HK-2 (cell line): Measurements from ENCODE around the gene ASTN2.

Source experiments
- DNase-seq: peaks from one replicate; pipeline ENCODE4 v3.0.0-alpha.2; 2018; ENCODE audit not compliant: unreplicated experiment

ASTN2 gene

GRCh38 chr9:116422119-116422979 lies 992.5 kb downstream of the ASTN2 start:
- no peak for DNase-seq

- peak; percentile 7 for DNase-seq
These were observed 993.8 kb downstream of the ASTN2 start for GRCh38 chr9:116420993-116421538.

DNA sequence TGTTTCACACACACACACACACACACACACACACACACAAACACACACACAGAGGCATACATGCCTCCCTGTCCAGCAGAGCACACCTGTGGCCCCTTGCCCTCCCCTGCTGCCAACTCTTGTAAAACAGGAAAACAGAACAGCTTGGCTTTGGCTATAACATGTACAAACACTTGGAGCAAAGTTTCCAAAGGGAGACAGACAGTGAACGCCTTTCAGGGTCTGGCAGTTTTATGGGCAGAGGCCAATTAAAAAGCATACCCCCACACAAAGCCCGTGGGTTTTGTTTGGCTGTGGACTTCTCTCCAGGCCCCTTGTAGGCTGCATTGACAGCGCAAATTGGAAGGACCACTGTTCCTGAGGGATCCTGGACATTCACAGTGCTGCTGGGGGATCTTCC lies 995.7 kb downstream of the ASTN2 start:
- DNase-seq: no peak

- no peak for DNase-seq
These were observed 997.4 kb downstream of the ASTN2 start for GRCh38 chr9:116417464-116417863.

DNA sequence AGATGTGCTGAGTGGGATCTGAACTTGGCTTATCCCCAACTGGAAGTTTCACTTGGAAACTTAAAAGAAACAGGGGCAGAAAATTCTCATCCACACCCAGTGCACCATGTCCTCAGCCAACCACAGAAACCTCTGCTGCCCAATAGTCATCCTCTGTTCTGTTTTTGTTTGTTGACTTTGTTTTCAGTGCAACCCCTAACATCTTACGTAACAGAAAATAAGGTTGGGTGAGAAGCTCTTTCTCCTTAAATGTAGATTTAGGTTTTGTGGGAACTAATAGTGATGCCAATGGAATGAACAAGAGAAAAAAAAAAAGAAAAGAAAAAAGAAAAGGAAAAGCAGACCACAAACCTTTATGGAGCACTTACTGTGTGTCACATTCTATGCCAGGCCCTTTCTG lies 998.4 kb downstream of the ASTN2 start:
- DNase-seq: no peak

DNA sequence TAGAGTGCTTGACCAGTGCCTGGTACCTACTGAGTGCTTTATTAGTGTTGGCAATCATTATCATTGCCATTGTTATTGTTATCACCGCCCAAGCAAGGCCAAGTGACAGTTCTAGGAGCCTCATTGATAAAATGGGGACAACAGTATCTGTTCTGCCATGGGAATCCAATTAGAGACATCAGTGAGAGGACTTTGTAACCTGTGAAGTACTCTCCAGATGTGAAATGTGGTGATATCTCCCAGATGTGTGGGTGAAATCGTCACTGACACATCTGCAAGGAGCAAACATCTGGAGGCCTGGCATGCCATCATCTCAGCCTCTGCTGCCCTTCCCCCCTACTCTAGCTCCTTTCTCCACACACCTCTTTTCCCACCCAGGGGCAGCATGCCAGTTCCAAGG lies 1000.5 kb downstream of the ASTN2 start:
- DNase-seq: no peak

DNA sequence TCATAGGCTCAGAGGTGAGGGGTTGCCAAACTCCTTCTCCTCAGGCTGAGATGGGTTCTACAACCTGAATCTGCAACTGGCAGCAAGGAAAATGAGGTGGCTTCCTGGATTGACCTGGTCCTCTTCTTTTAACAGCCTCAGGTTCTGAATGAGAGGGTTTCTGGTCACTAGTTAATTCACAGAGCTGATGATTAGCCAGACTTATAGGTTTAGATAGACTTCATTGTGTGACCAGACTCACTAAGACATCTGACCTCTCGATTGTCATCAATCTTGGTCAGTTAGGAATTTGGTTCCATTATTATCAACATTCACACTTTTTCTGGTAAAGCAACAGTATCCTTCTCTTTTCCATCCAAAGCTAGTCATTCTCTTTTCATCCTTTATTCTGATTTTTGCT lies 1003.4 kb downstream of the ASTN2 start:
- DNase-seq: no peak

GRCh38 chr9:116409638-116410037 lies 1005.2 kb downstream of the ASTN2 start:
- no peak for DNase-seq

DNA sequence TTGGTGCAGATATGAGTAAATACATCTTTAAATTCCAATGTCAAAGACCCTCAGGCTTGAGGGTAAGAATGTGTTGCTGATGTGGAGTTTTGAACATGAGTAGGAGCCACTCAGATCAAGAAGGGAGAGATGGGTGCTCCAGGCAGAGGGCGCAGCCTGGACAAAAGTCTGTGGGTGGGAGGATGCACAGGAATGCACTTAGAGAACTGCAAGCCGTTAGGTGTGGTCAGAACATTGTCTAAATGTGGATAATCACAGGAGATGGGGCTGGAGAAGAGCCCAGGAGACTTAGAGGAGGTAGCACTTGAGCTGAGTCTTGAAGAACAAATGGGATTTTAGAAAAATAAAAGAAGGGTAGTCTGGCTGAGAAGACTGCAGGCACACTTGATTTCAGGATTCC lies 1005.7 kb downstream of the ASTN2 start:
- DNase-seq: no peak

DNA sequence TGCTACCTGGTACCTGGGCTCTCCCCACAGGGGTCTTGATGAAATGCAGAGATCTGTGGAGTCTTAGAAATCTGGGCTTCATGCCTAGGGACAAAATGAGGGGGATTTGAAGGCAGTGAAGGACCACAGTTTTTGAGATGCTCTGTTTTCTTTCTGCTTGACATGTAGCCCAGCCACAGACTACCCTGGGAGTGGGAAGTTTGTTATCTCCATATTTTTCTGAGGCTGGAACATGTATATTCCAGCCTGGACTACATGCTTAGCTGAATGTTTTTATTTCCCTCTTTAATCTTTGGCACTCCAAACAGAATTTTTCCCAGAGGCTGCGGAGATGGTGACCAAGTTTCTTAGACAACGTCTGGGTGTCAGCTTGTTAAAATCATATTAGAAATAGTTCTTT lies 1008.4 kb downstream of the ASTN2 start:
- no peak for DNase-seq

DNA sequence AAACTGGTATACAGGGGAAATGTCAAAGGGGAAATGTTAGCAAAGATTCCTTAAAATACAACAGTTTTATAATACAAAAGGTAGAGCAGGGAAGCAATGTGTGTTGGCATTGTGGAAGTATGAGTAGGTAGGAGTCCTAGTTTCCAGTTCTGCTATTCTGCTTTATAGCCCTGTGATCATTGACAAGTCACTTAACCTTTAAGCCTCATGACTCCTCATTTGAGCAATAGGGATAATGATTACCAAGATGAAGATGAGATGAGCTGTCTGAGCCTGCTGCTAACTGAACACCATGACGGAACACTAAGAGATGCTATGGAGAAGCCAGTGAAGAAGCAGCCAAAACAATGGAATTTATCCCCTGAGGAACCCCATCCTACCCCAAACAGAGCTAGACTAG lies 1009.5 kb downstream of the ASTN2 start:
- DNase-seq: peak; percentile 23

DNA sequence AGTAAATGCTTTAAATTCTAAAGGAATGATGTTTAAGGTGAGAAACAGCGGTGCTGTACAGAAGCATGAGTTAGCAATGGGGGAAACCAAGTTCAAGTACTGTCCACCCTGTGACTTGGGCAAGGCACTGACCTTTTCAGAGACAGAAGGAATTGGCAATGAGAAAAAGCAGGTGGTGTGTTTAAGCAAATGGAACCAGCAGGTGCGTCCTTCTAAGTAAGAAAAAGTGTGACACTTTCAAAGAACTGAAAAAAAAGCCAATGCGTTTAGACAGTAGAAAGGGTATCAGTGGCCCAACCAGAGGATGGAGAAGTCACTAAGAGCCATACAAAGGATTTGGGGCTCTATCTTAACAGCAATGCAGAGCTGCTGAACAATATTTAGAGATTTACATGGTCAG lies 1010.6 kb downstream of the ASTN2 start:
- no peak for DNase-seq

DNA sequence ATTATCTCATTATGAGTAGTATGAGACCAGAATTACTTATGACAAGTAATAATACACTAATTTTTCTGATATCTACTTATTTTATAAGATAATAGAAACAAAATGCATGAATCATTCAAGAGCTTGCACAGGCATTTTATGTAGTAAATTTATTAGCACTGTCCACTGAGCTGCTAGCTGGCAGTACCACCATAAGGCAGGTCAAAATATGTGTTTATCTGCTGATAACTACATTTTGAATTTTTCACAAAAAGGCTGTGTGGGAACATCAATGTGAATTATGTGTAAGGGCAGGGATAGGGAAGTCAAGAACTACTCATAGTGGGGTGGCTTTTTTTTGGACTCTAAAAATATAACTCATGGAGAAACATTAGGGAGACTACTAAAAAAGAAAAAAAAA lies 1011.7 kb downstream of the ASTN2 start:
- no peak for DNase-seq

DNA sequence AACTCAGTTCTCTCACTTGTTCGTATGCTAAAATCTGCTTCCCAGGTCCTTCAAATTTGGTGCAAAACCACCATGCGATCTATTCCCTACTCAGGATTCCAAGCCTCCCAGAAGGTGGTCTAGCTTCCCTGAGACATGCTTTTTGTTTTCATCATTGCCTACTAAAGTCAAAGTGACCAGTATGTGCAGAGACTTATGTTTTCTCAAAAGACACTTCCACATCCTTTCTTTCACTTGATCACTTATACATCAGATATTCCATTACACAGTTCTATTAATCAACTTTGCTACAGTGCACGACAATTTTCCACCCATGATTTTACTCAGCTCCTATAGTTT lies 1019.2 kb downstream of the ASTN2 start:
- no peak for DNase-seq

GRCh38 chr9:116394894-116395698 lies 1019.8 kb downstream of the ASTN2 start:
- no peak for DNase-seq

DNA sequence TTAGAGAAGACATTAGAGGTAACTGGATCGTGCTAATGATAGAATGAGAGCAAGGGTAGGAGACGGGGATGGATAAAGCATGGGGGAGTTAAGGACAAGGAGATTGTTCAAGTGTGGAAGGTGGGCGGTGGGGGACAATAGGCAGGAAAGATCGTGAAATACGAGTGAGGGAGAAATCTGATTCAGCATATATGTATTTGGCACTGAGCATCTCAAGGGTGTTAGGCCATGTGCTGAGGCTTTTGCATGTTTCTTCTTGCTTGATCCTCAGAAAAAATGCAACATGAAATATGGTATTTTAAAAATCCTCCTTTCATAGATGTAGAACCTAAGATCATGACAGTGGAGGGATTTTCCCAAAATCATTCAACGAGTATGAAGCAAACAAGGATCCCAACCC lies 1020.8 kb downstream of the ASTN2 start:
- DNase-seq: no peak

GRCh38 chr9:116393198-116393597 lies 1021.7 kb downstream of the ASTN2 start:
- no peak for DNase-seq

GRCh38 chr9:116391306-116391900 lies 1023.5 kb downstream of the ASTN2 start:
- DNase-seq: peak; percentile 80

DNA sequence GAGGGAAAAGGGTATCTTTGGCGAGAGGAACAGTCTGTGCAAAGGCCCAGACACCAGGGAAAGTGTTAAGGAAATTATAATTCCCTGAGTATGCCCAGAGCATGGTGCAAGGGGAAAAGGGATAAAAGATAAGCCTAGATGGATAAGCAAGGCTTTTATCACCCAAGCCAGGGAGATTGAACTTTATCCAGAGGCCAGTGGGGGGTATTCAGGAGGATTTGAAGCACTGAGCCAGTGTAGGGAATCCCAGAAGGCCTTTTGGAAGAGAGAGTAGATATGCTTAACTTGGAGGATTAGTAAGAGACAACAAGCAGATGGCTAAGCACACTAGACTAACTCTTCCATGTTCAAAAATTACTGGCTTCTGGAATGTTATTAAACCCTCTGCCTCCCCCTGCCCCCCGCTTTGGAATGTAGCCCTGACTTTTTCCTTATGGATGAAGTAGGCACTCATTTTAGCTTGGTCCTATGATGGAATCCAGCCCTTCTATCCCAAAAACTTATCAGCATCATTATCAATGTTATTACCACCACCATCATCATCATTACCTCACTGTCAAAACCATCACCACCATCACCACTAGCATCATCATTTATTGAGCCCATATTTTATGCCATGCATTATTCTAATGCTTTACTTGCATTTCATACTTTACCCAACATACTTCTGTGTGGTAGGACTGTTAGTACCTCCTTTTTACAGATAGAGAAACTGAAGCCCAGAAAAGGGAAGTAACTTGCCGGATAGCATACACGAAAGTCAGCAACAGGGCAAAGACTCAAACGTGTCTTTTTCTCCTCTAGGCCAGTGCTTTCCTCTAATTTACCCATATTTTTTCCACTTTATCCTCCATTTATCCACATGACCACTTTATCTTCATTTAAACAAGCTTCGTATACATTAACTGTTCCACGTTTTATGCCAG lies 1024.3 kb downstream of the ASTN2 start:
- no peak for DNase-seq

GRCh38 chr9:116389541-116390302 lies 1025.1 kb downstream of the ASTN2 start:
- DNase-seq: no peak
